HG03066 (cell line): ENCODE data around the gene ARHGAP40.

Experiments used
- ATAC-seq: cut with Tn5 transposase; IDR thresholded peaks from one replicate; pipeline ENCODE4 v1.9.1; 2021; ENCODE audit warnings: low read depth; ENCODE audit not compliant: unreplicated experiment

Gene ARHGAP40

GRCh38 chr20:38601216-38602184 lies at the start of gene ARHGAP40:
TSS of gene ARHGAP40 (plus strand) at chr20:38601809.
- ATAC-seq = no peak

- ATAC-seq = no peak
These were observed 46.6 kb upstream of the ARHGAP40 start for GRCh38 chr20:38554986-38555385.

GRCh38 chr20:38555395-38555794 lies 46.2 kb upstream of the ARHGAP40 start:
- ATAC-seq = no peak

GRCh38 chr20:38557174-38557573 lies 44.4 kb upstream of the ARHGAP40 start:
- ATAC-seq = no peak

GRCh38 chr20:38558596-38559360 lies 42.8 kb upstream of the ARHGAP40 start:
- no peak for ATAC-seq

GRCh38 chr20:38559764-38560163 lies 41.8 kb upstream of the ARHGAP40 start:
- ATAC-seq = no peak

GRCh38 chr20:38563802-38564431 lies 37.7 kb upstream of the ARHGAP40 start:
- no peak for ATAC-seq

GRCh38 chr20:38564680-38565079 lies 36.9 kb upstream of the ARHGAP40 start:
- ATAC-seq = no peak

GRCh38 chr20:38566036-38566598 lies 35.5 kb upstream of the ARHGAP40 start:
- no peak for ATAC-seq

- ATAC-seq = no peak
These were observed 31.7 kb upstream of the ARHGAP40 start for GRCh38 chr20:38569747-38570525.

GRCh38 chr20:38573413-38573812 lies 28.2 kb upstream of the ARHGAP40 start:
- ATAC-seq = no peak

- no peak for ATAC-seq
These were observed 22.2 kb upstream of the ARHGAP40 start for GRCh38 chr20:38579219-38579910.

- no peak for ATAC-seq
These were observed 21.7 kb upstream of the ARHGAP40 start for GRCh38 chr20:38579921-38580320.

- ATAC-seq = no peak
These were observed 20.6 kb upstream of the ARHGAP40 start, which contains the start of gene ADIG for GRCh38 chr20:38581013-38581412. TSS of gene ADIG (plus strand) at chr20:38581197. CDS start at chr20:38581251, 54 bp downstream.

GRCh38 chr20:38581830-38582358 lies 19.7 kb upstream of the ARHGAP40 start:
- ATAC-seq = no peak

GRCh38 chr20:38583306-38583705 lies 18.3 kb upstream of the ARHGAP40 start:
- no peak for ATAC-seq

GRCh38 chr20:38584099-38584763 lies 17.4 kb upstream of the ARHGAP40 start:
- no peak for ATAC-seq

- no peak for ATAC-seq
These were observed 16.0 kb upstream of the ARHGAP40 start for GRCh38 chr20:38585404-38586180.
